Subcutaneous adipose tissue (tissue), 4 donors: ENCODE measurements around the gene TSPAN11. TPM values are rescaled to one million over a fixed set of nuclear protein-coding genes. Genes with fewer than 3 reads are reported as not detected.

Source experiments
- CTCF ChIP-seq: fragments of 450-650 bp; IDR thresholded peaks from one replicate; pipeline ENCODE4 v1.5.1; 2016; ENCODE audit warnings: low read depth, mild to moderate bottlenecking, control low read depth, antibody characterized with exemption, moderate library complexity
- total RNA-seq, 4 donors: library from RNA; depleted of rRNA; stranded (reverse); fragments of >200 nt; gene quantifications; one replicate each; pipeline ENCODE4 v1.1.0, GENCODE V29; 2016

The TSPAN11 gene
- total RNA-seq, 4 donors from 2014 or later, result 0.19 to 1.4 (median 0.22) TPM; not detected in 1

GRCh38 chr12:30902596-30902995, 24.0 kb upstream of the TSPAN11 start:
- no peak for TF ChIP-seq CTCF

- TF ChIP-seq CTCF, result no peak
These were observed 21.0 kb upstream of the TSPAN11 start for GRCh38 chr12:30905463-30906009.

- no peak for TF ChIP-seq CTCF
These were observed 18.3 kb upstream of the TSPAN11 start for GRCh38 chr12:30908076-30908721.

- no peak for TF ChIP-seq CTCF
These were observed 17.7 kb upstream of the TSPAN11 start for GRCh38 chr12:30908722-30909348.

- TF ChIP-seq CTCF, result no peak
These were observed 17.1 kb upstream of the TSPAN11 start for GRCh38 chr12:30909349-30910037.

- no peak for TF ChIP-seq CTCF
These were observed 16.6 kb upstream of the TSPAN11 start for GRCh38 chr12:30910038-30910350.

GRCh38 chr12:30911207-30911606, 15.3 kb upstream of the TSPAN11 start:
- TF ChIP-seq CTCF, result no peak
